ENCODE measurements around the gene KIFC3.
"Not testable (repeated sequence)": the region's sequence is repeated elsewhere in the genome, so short reads cannot be mapped to it uniquely, and the experiment has no call there.

KIFC3 gene

DNA sequence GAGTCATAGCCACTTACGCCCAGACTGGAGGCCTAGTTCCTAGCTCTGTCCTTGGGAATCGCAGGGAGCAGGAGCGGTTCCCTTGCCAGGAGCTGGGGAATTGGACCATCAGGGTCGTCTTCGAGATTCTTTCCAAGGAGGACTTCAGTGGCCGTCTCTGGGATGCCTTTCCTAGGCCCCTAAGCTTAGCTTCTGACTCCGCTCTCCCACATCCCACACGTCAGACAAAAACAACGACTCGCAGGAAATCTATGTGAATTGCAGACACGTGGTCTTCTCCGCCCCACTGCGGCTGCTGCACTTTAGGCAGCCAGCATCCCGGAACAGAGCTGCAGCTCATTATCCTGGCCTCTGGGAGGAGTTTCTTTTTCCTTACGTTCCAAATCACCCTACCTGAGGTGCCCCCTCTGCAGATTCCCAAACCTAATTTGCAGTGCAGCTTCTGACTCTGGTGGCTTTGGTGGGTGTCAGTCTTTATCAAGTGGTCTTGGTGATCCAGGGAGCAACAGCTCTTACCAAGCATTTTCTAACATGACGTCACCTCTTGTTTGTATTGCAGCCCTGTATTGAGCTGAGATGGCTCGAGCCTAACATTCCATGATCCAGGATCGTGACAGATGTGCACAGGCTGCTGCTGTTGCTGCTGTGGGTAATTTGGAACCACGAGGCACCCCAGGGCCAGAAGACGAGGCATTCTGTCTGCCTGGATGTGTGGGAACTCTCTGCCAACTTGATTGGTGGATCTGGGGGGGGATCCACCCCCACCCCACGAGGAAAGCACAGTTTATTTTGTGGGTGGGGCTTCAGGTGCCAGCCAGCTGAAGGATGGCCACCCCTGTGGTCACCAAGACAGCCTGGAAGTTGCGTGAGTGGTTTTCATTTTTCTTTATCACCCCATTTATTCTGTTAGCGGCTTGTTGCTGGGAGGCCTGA is 65.6 kb downstream of the KIFC3 start:
- peak; percentile 68 for DNase-seq (ENCODE audit: low read depth)

GRCh38 chr16:57735755-57736418 is 66.4 kb downstream of the KIFC3 start, which contains the start of gene KATNB1:
TSS of gene KATNB1 (plus strand) at chr16:57735770. CDS start at chr16:57737244, 1,474 bp downstream.
- DNase-seq (ENCODE audit: low read depth): no peak

DNA sequence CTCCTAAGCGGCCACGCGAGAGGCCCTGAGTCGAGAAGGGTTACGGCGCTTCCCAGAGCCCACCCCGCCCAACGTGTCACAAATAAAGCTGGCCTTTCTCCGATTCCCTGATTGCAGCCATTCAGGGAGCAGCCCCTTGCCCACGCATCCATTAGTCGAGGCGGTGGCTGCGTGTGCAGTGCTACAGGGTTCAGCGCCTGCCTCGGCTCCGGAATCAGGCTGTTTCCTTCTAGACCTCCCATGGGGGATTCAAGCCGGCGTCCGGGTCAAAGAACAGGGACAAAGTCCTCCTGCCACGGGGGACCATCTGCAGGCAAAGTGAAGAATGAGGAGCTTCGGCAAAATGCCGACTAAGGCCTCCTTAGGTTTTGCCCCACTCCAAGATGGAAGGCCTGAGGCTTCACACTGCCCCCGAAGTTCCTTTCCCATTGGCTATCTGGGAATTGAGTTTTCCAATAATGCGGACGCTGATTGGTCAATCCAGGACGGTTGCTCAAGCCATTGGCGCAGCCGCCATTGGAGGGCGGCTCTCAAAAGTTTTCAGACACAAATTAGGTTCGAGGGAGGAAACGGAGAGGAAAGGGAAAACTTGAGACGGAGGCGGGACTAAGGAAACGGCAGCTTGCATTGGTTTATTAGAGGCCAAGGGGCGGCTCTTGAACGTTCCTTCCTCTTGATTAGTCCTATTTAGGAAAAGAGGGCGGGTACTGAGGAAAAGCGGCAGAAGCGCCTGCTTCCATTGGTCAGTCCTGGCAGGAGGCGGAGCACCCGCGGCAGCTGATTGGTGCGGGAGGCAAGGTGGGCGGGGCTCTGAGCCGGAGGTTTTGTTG is 67.2 kb downstream of the KIFC3 start:
- peak; percentile 100 for DNase-seq (ENCODE audit: low read depth)

DNA sequence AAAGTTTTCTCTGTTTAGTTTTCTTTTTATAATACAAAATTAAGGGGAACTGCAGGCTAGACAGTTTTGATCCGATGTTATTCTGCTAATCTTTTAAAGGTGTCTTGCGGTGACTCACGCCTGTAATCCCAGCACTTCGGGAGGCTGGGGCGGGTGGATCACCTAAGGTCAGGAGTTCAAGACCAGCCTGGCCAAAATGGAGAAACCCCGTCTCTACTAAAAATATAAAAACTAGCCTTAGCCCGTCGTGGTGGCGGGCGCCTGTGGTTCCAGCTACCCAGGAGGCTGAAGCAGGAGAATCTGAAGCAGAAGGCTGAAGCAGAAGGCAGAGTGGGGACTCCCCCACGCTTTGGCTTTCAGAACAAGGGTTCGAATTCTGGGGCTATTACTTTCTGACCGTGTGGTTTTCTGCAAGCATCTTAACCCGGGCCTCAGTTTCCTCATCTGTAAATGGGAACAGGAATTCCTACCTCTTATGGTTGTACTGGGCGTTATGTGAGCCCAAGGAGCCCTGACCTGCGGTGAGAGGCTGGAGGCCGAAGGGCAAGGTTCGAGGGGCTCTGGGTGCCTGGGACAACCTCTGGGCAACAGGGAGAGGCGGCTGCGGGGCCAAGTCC is 67.9 kb downstream of the KIFC3 start:
- DNase-seq (ENCODE audit: low read depth): no peak

DNA sequence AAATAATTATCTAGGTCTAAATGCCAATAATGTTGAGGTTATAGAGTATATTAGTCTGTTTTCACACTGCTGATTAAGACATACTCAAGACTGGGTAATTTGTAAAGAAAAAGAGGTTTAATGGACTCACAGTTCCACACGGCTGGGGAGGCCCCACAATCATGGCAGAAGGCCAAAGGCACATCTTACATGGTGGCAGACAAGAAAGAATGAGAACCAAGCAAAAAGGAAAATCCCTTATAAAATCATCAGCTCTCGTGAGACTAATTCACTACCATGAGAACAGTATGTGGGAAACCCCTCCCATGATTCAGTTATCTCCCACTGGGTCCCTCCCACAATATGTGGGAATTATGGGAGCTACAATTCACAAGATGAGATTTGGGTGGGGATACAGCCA is 69.6 kb downstream of the KIFC3 start:
- DNase-seq (ENCODE audit: low read depth): no peak

DNA sequence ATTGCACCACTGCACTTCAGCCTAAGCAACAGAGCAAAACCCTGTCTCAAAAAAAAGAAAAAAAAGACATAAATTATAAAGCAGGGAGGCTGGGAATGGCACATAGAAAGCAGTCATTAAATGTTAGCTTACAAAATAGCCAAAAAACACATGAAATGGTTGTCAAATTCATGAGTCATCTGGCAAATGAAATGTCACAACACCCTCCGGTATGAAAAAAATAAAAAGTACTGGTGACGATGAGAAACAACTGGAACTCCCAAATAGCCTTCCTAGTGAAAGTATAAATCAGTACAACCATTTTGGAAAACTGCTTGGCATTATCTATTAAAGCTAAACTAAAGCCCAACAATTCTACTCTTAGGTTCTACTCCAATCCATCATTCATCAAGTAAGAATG is 70.3 kb downstream of the KIFC3 start:
- DNase-seq (ENCODE audit: low read depth): peak; percentile 79

DNA sequence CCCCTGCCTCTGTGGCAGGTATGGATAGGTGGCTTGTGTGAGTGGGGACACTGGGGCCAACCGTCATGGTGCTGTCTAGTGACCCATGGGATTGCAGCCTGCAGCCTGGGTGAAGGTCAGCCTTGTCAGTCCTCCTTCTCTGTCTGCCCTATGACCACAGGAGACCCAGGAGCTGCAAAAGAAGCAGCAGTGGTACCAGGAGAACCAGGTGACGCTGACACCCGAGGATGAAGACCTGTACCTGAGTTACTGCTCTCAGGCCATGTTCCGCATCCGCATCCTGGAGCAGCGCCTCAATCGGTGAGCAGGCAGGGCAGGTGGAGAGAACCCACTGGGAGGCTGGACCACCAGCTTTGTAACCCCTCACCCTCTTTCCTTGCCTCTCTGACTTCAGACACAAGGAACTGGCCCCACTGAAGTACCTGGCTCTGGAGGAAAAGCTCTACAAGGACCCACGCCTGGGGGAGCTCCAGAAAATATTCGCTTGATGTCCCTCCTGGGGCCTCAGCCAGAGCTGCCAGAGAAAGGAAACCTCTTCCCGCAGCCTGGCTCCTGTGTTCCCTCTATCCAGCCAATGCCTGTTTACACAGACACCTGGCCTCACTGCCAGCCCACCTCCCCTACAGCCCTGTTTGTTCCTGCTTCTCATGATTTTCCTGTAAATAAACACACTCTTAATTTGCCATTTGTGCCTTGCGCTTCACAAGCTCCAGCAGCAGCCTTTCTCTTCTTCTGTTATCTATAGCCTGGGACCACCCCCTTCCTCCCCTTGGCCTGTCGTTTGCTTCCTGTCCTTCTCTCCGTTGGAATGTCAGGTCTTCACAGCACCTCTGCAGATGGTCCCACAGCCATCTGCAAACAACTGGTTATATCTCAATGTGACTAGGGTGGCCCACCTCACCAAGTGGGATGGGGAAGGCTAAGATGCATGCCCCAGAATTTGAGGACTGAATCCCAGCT is 71.2 kb downstream of the KIFC3 start:
- no peak for DNase-seq (ENCODE audit: low read depth)

DNA sequence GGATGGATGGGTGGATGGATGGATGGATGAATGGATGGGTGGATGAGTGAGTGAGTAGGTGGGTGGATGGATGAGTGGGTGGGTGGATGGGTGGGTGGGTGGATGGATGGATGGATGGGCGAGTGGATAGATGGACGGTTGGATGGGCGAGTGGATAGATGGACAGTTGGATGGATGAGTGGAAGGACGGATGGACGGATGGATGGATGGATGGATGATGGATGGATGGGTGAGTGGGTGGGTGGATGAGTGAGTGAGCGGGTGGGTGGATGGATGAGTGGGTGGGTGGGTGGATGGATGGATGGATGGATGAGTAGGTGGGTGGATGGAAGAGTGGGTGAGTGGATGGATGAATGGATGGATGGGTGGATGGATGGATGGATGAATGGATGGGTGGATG is 72.4 kb downstream of the KIFC3 start:
- DNase-seq (ENCODE audit: low read depth): not testable (repeated sequence)

DNA sequence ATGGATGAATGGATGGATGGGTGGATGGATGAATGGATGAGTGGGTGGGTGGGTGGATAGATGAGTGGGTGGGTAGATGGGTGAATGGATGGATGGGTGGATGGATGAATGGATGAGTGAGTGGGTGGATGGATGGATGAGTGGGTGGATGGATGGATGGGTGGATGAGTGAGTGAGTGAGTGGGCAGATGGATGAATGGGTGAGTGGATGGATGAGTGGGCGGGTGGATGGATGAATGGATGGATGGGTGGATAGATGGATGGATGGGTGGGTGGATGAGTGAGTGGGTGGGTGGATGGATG is 73.2 kb downstream of the KIFC3 start:
- DNase-seq (ENCODE audit: low read depth): no peak

- DNase-seq (ENCODE audit: low read depth): no peak
Measured at GRCh38 chr16:57728336-57729181, 73.7 kb downstream of the KIFC3 start.

GRCh38 chr16:57727610-57728009 is 74.7 kb downstream of the KIFC3 start:
- DNase-seq (ENCODE audit: low read depth): no peak

DNA sequence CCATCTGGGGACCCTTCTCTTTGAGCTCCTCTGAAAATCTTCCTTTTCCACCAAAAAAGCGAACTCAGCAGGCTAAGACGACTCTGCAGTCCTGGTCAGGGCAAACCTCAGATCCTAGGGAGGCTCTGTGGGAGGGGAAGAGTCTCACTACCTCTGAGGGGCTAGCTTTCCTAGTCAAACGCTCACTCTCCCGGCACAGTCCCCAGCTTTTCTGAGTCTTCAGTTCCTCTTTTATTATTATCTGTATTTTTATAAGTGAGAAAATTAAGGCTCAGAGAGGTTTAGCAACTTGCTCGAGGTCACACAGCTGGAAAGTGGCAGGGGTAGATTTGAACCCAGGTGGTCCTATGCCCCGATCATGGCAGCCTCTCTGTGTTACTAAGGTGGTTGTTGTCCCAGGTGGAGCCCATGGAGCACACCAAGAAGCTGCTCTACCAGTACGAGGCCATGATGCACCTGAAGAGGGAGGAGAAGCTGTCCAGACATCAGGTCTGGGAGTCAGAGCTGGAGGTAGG is 75.8 kb downstream of the KIFC3 start:
- DNase-seq (ENCODE audit: low read depth): no peak

GRCh38 chr16:57725976-57726375 is 76.3 kb downstream of the KIFC3 start:
- DNase-seq (ENCODE audit: low read depth): no peak

- DNase-seq (ENCODE audit: low read depth): no peak
Measured at GRCh38 chr16:57725554-57725953, 76.7 kb downstream of the KIFC3 start.

DNA sequence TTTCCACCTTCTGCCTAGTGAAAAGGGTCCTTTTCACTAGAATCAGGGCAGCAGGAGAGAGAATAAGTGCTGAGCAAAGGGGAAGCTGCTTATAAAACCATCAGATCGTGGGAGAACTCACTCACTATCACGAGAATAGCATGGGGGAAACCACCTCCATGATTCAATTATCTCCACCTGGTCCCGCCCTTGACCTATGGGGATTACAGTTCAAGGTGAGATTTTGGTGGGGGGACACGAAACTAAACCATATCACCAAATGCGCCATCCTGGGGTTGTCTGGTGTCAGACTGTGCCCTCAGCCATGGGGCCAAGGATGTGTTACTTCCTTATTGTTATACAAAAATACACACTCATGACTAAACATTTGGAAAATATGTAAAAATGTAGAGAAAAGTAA is 77.1 kb downstream of the KIFC3 start:
- no peak for DNase-seq (ENCODE audit: low read depth)

- DNase-seq (ENCODE audit: low read depth): no peak
Measured at GRCh38 chr16:57724531-57724930, 77.8 kb downstream of the KIFC3 start.

DNA sequence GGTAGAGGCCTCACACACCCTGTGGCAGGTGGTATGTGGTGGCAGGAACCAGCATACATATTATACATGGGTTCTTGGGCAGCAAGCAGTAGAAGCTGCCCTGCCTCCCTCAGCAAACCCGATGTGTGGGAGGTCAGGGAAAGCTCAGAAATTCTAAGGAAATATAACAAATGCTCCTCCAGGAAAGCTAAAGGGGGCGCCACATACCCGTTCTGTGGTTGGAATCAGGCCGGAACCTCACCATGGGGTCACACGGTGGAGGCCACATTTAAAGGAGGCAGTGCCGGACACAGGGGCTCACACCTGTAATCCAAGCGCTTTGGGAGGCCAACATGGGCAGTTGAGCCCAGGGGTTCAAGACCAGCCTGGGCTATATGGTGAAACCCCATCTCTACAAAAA is 79.1 kb downstream of the KIFC3 start:
- no peak for DNase-seq (ENCODE audit: low read depth)

DNA sequence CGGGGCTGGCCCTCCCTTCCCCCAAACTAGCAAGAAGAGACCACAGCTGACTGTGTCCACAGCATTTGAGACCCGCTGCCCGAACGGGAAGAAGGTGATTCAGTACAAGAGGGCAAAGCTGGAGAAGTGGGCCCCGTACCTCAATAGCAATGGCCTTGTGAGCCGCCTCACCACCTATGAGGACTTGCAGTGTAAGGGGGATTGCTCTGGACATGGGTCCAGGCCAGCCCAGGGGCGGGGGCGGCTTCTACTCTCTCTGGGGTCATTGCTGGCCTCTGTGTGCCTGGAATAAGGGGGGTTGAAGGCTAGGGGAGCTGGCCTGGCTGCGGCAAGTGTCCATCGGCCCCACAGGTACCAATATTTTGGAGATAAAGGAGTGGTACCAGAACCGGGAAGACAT is 79.6 kb downstream of the KIFC3 start:
- DNase-seq (ENCODE audit: low read depth): no peak

DNA sequence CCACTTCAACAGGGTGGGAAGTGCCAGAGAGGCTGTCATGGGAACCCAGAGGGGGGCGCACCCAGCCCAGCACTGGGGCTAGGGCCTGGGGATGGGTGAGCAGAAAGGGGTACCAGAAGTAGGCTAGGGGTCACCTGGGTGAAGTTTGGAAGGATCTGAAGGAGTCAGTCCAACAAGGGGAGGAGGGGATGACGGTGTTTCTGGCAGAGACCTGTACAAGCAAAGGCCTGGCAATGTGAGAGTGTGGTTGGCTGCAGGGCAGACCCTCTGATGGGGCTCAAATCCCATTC is 80.1 kb downstream of the KIFC3 start:
- no peak for DNase-seq (ENCODE audit: low read depth)

Measured in fibroblast of gingiva (primary cell).